ENCODE measurements around the gene TAL1. TPM values are rescaled to one million over a fixed set of nuclear protein-coding genes. Genes with fewer than 3 reads are reported as not detected.

TAL1 gene
- total RNA-seq, 1 experiment from 2014 or later, result not detected

GRCh38 chr1:47186267-47187185 is 45.5 kb downstream of the TAL1 start:
- H3T11ph ChIP-seq (ENCODE audit: low read length), result no peak overlapping the region
- H3K23me2 ChIP-seq (ENCODE audit: insufficient read length, low read depth, low read length, poor library complexity, severe bottlenecking), result no peaks in the 10 kb centered on the region
- TF ChIP-seq CTCF (conservative IDR thresholded peaks at IDR 0.05), result no peak
- H3K9me3 ChIP-seq (ENCODE audit: control insufficient read depth, low read depth, low read length), result no peaks in the 10 kb centered on the region
- no peak for DNase-seq
- no peak overlapping the region for H4K91ac ChIP-seq (ENCODE audit: insufficient read length, low read depth, low read length)
- Mint-ChIP-seq H3K27me3 (ENCODE audit: low read depth) (peaks cover 61% of the 10 kb centered on the region), H3K4me3 (no peak overlapping the region), H3K27ac (0 out of 7 replicates have a peak overlapping the region, but pooled peaks of 1 of the 3 experiments have one; percentile 59), H3K36me3 (ENCODE audit: insufficient read depth in 1 of 3, low read depth in 3 of 3) (0 out of 7 replicates have a peak, but pooled peaks cover 0 to 3% (median 0%) of the 10 kb centered on the region in 3 experiments), H3K9me3 (peaks cover 5 to 10% of the 10 kb centered on the region in 2 experiments; a peak in 2 of 5 replicates), H3K4me1 (peaks cover 11 to 15% of the 10 kb centered on the region in 2 experiments)
- peaks cover under 1% of the 10 kb centered on the region; the same call in 1 of the 2 replicates for H3K4me1 ChIP-seq (ENCODE audit: insufficient read depth, low read length)
- H2BK5ac ChIP-seq (ENCODE audit: insufficient read length, low read length), result no peak overlapping the region
- no peak overlapping the region for H2BK20ac ChIP-seq (ENCODE audit: low read depth, low read length, poor library complexity, severe bottlenecking)
- H3K4ac ChIP-seq (ENCODE audit: low read depth, low read length), result no peak overlapping the region
- no peak overlapping the region for H4K8ac ChIP-seq (replicated peaks; ENCODE audit: insufficient read length, low read depth, low read length)
- no peak overlapping the region for H3K23ac ChIP-seq (ENCODE audit: insufficient read length, low read depth, low read length)
- H3K79me1 ChIP-seq (ENCODE audit: insufficient read depth, low read depth, low read length, poor library complexity, severe bottlenecking), result no peaks in the 10 kb centered on the region
- H4K5ac ChIP-seq (ENCODE audit: insufficient read length, low read depth, low read length), result no peak overlapping the region
- no peak overlapping the region for H2AK5ac ChIP-seq (ENCODE audit: insufficient read length, low read length)
- no peak overlapping the region for H2BK15ac ChIP-seq (ENCODE audit: low read depth, low read length)
- no peak overlapping the region for H2BK120ac ChIP-seq (ENCODE audit: low read depth, low read length, poor library complexity, severe bottlenecking)
- H2BK12ac ChIP-seq (ENCODE audit: insufficient read length, low read depth, low read length), result no peak overlapping the region
- no peak overlapping the region; the same call in 1 of the 2 replicates for H3K14ac ChIP-seq (ENCODE audit: insufficient read depth, low read length)
- H3K18ac ChIP-seq (ENCODE audit: insufficient read length, low read depth, low read length), result no peak overlapping the region
- no peak overlapping the region for H3K4me2 ChIP-seq (ENCODE audit: insufficient read depth, insufficient read length, low read length)
- no peaks in the 10 kb centered on the region for H3K79me2 ChIP-seq (ENCODE audit: insufficient read depth, low read length)
- no peaks in the 10 kb centered on the region; the same call in 1 of the 2 replicates for H3K27me3 ChIP-seq (ENCODE audit: insufficient read depth, low read length)
- H3K56ac ChIP-seq (ENCODE audit: insufficient read length, low read depth, low read length), result no peak overlapping the region
- WGBS (ENCODE audit: extremely low coverage, insufficient read length, low lambda C conversion rate), result no CpG with 5 or more reads among the region's 13 CpGs
- H3K27ac ChIP-seq (ENCODE audit: insufficient read length, low read depth, low read length), result no peak overlapping the region
- no peaks in the 10 kb centered on the region for H4K20me1 ChIP-seq (ENCODE audit: control insufficient read depth, insufficient read depth, insufficient read length)
- H3K9ac ChIP-seq (ENCODE audit: extremely low read depth, insufficient read length, low read length), result no peak overlapping the region
- H2AFZ ChIP-seq (ENCODE audit: low read length), result no peak overlapping the region
